ENCODE results near the gene PDZD7. TPM values are rescaled to one million over a fixed set of nuclear protein-coding genes. Genes with fewer than 3 reads are reported as not detected.

The PDZD7 gene
- total RNA-seq, 1 experiment from 2014 or later = 6.1 TPM

- TF ChIP-seq REST (IDR thresholded peaks at IDR 0.05; ENCODE audit: low read depth) (no peak), POLR2A (IDR thresholded peaks at IDR 0.05; ENCODE audit: borderline replicate concordance, extremely low read depth, insufficient read depth, insufficient read length) (no peak), TCF7L2 (IDR thresholded peaks at IDR 0.05; ENCODE audit: borderline replicate concordance, extremely low read depth, insufficient read depth, insufficient read length) (no peak), ZFX (IDR thresholded peaks at IDR 0.05) (no peak), YY1 (IDR thresholded peaks at IDR 0.05; ENCODE audit: extremely low read depth, insufficient replicate concordance, low read depth, low read length) (no peak)
These were observed 3.7 kb downstream of the PDZD7 start (continued) for GRCh38 chr10:101027106-101027720.

GRCh38 chr10:101022967-101023705, 7.8 kb downstream of the PDZD7 start:
- intact Hi-C loops (cut with micrococcal nuclease) = no loop called here
- Histone ChIP-seq H3K36me3 (ENCODE audit: control insufficient read depth in 1 of 2, insufficient read depth in 2 of 2, low read length in 2 of 2) (no peaks in the 10 kb centered on the region), H3K79me2 (ENCODE audit: insufficient read depth, low read length) (no peaks in the 10 kb centered on the region), H3K4me3 (replicated peaks in 1 of 2; ENCODE audit: low read depth in 1 of 2, low read length in 2 of 2) (no peak overlapping the region), H3K4me1 (ENCODE audit: control insufficient read depth in 1 of 2, insufficient read depth in 2 of 2, low read length in 2 of 2) (peaks cover 4 to 18% of the 10 kb centered on the region in 2 experiments; a peak in 3 of 4 replicates), H3K4me2 (ENCODE audit: low read length) (no peak overlapping the region), H3K27me3 (ENCODE audit: insufficient read depth, low read length) (no peaks in the 10 kb centered on the region), H3K9ac (ENCODE audit: low read length) (no peak overlapping the region), H2AFZ (ENCODE audit: low read depth, low read length, poor library complexity, severe bottlenecking) (no peak overlapping the region), H3K9me2 (ENCODE audit: insufficient read depth) (no peaks in the 10 kb centered on the region), H4K20me1 (ENCODE audit: insufficient read depth) (no peaks in the 10 kb centered on the region), H3K27ac (ENCODE audit: low read depth, low read length) (no peak overlapping the region), H3K9me3 (ENCODE audit: control insufficient read depth in 1 of 2, insufficient read depth in 1 of 2, low read depth in 1 of 2, low read length in 2 of 2) (no peaks in the 10 kb centered on the region)
- DNase-seq (ENCODE audit: low read depth, low spot score) (no peak), ATAC-seq (no peak)
- ChIA-PET CTCF (interaction anchor here (1.0 kb wide), 1 partner anchor 8 kb away, joined by 3 read pairs; no protein-coding TSS in a partner anchor), RAD21 (ENCODE audit: low non-redundant PET in 1 of 2, low total read pairs in 2 of 2, uncharacterized antibody in 2 of 2, unreplicated experiment in 2 of 2) (no interaction called here), POLR2A (no interaction called here)
- no TSS peak for BruUV-seq (replicated peaks)
- TF ChIP-seq EZH2phosphoT487 (IDR thresholded peaks at IDR 0.05; ENCODE audit: borderline replicate concordance) (no peak), ATF3 (IDR thresholded peaks at IDR 0.05) (no peak), YY1 (IDR thresholded peaks at IDR 0.05; ENCODE audit: extremely low read depth, insufficient replicate concordance, low read depth, low read length) (no peak), POLR2AphosphoS5 (IDR thresholded peaks at IDR 0.05; ENCODE audit: low read depth, low read length) (no peak), POLR2A (IDR thresholded peaks at IDR 0.05; ENCODE audit: borderline replicate concordance, extremely low read depth, insufficient read depth, insufficient read length) (no peak), ZBTB33 (IDR thresholded peaks at IDR 0.05; ENCODE audit: extremely low read depth, insufficient replicate concordance, low read length) (no peak), EZH2 (IDR thresholded peaks at IDR 0.05) (no peak), EGR1 (IDR thresholded peaks at IDR 0.05; ENCODE audit: low read depth) (no peak), SRF (IDR thresholded peaks at IDR 0.05; ENCODE audit: low read depth) (no peak), RAD21 (IDR thresholded peaks at IDR 0.05; ENCODE audit: low read depth) (no peak), ELF1 (IDR thresholded peaks at IDR 0.05; ENCODE audit: borderline replicate concordance, low read depth) (no peak), ZNF274 (IDR thresholded peaks at IDR 0.05; ENCODE audit: low read depth, low read length) (no peak), SP1 (IDR thresholded peaks at IDR 0.05; ENCODE audit: low read depth) (no peak), TCF7L2 (IDR thresholded peaks at IDR 0.05; ENCODE audit: borderline replicate concordance, extremely low read depth, insufficient read depth, insufficient read length) (no peak), CEBPB (IDR thresholded peaks at IDR 0.05; ENCODE audit: low read depth) (no peak)
